Stimulated activated CD4-positive, alpha-beta T cell treated with anti-CD3 and anti-CD28 coated beads, Interleukin-4, amount 100 ng/mL, for 4 hours (primary cell): ENCODE results near the gene RGS3.

ENCODE experiments used
- DNase-seq, 2 experiments: peaks; one replicate each; pipeline ENCODE4 v3.0.0-alpha.2; 2020

The RGS3 gene

GRCh38 chr9:113558632-113559502 is 95.3 kb downstream of the RGS3 start:
- no peak for DNase-seq

GRCh38 chr9:113559834-113560800 is 96.6 kb downstream of the RGS3 start:
- DNase-seq = no peak

- no peak for DNase-seq
Observed at GRCh38 chr9:113562653-113563381, 99.3 kb downstream of the RGS3 start.

- DNase-seq = no peak
Observed at GRCh38 chr9:113563826-113564497, 100.4 kb downstream of the RGS3 start.

- DNase-seq = no peak
Observed at GRCh38 chr9:113564498-113565237, 101.1 kb downstream of the RGS3 start.

GRCh38 chr9:113566016-113566711 is 102.6 kb downstream of the RGS3 start:
- DNase-seq = no peak

- no peak for DNase-seq
Observed at GRCh38 chr9:113566712-113567071, 103.2 kb downstream of the RGS3 start.

- DNase-seq = no peak
Observed at GRCh38 chr9:113567361-113568080, 104.0 kb downstream of the RGS3 start.

- DNase-seq = no peak
Observed at GRCh38 chr9:113568081-113568435, 104.5 kb downstream of the RGS3 start.

- DNase-seq = no peak
Observed at GRCh38 chr9:113568571-113569321, 105.2 kb downstream of the RGS3 start.

GRCh38 chr9:113569472-113570060 is 106.0 kb downstream of the RGS3 start:
- no peak for DNase-seq

- DNase-seq = no peak
Observed at GRCh38 chr9:113570106-113570505, 106.6 kb downstream of the RGS3 start.

- DNase-seq = no peak
Observed at GRCh38 chr9:113570749-113571711, 107.5 kb downstream of the RGS3 start.

GRCh38 chr9:113572076-113572861 is 108.7 kb downstream of the RGS3 start:
- DNase-seq = no peak

- no peak for DNase-seq
Observed at GRCh38 chr9:113573046-113573958, 109.8 kb downstream of the RGS3 start.

- DNase-seq = no peak
Observed at GRCh38 chr9:113573959-113574352, 110.4 kb downstream of the RGS3 start.
